ENCODE measurements around the gene ZBTB20. TPM values are rescaled to one million over a fixed set of nuclear protein-coding genes. Genes with fewer than 3 reads are reported as not detected.

ZBTB20 gene
- total RNA-seq, 1 donor from 2014 or later = 19.1 TPM

GRCh38 chr3:115082260-115082659 lies 64.8 kb downstream of the ZBTB20 start:
- H3K27me3 Mint-ChIP-seq (ENCODE audit: unreplicated experiment) = no peaks in the 10 kb centered on the region
- DNase-seq (ENCODE audit: extremely low spot score, unreplicated experiment) = no peak
- no peak for TF ChIP-seq CTCF (IDR thresholded peaks at IDR 0.05)
- no peak overlapping the region for H3K4me3 Mint-ChIP-seq (ENCODE audit: unreplicated experiment)
- no peak overlapping the region for H3K27ac Mint-ChIP-seq (ENCODE audit: unreplicated experiment)
- H3K36me3 Mint-ChIP-seq (ENCODE audit: unreplicated experiment) = peaks cover 2% of the 10 kb centered on the region
- no peaks in the 10 kb centered on the region for H3K9me3 Mint-ChIP-seq (ENCODE audit: unreplicated experiment)
- no peaks in the 10 kb centered on the region for H3K4me1 Mint-ChIP-seq (ENCODE audit: unreplicated experiment)

GRCh38 chr3:115081444-115081843 lies 65.6 kb downstream of the ZBTB20 start:
- no peaks in the 10 kb centered on the region for H3K27me3 Mint-ChIP-seq (ENCODE audit: unreplicated experiment)
- no peak overlapping the region for H3K27ac Mint-ChIP-seq (ENCODE audit: unreplicated experiment)
- DNase-seq (ENCODE audit: extremely low spot score, unreplicated experiment) = no peak
- TF ChIP-seq CTCF (IDR thresholded peaks at IDR 0.05) = peak; percentile 27
- H3K4me1 Mint-ChIP-seq (ENCODE audit: unreplicated experiment) = no peaks in the 10 kb centered on the region
- peaks cover 5% of the 10 kb centered on the region for H3K9me3 Mint-ChIP-seq (ENCODE audit: unreplicated experiment)
- no peak overlapping the region for H3K4me3 Mint-ChIP-seq (ENCODE audit: unreplicated experiment)
- peaks cover 2% of the 10 kb centered on the region for H3K36me3 Mint-ChIP-seq (ENCODE audit: unreplicated experiment)

GRCh38 chr3:115077501-115078250 lies 69.4 kb downstream of the ZBTB20 start:
- Mint-ChIP-seq H3K4me1 (ENCODE audit: unreplicated experiment) (peaks cover 2% of the 10 kb centered on the region), H3K4me3 (ENCODE audit: unreplicated experiment) (no peak overlapping the region), H3K9me3 (ENCODE audit: unreplicated experiment) (peaks cover 18% of the 10 kb centered on the region), H3K27ac (ENCODE audit: unreplicated experiment) (no peak overlapping the region), H3K36me3 (ENCODE audit: unreplicated experiment) (peaks cover 13% of the 10 kb centered on the region), H3K27me3 (ENCODE audit: unreplicated experiment) (no peaks in the 10 kb centered on the region)
- TF ChIP-seq CTCF (IDR thresholded peaks at IDR 0.05) = no peak
- DNase-seq (ENCODE audit: extremely low spot score, unreplicated experiment) = no peak

GRCh38 chr3:115074502-115074901 lies 72.6 kb downstream of the ZBTB20 start:
- DNase-seq (ENCODE audit: extremely low spot score, unreplicated experiment) = no peak
- TF ChIP-seq CTCF (IDR thresholded peaks at IDR 0.05) = no peak
- H3K4me3 Mint-ChIP-seq (ENCODE audit: unreplicated experiment) = no peak overlapping the region

GRCh38 chr3:115072265-115073021 lies 74.6 kb downstream of the ZBTB20 start:
- Mint-ChIP-seq H3K27ac (ENCODE audit: unreplicated experiment) (no peak overlapping the region), H3K27me3 (ENCODE audit: unreplicated experiment) (no peaks in the 10 kb centered on the region), H3K9me3 (ENCODE audit: unreplicated experiment) (peaks cover 18% of the 10 kb centered on the region), H3K36me3 (ENCODE audit: unreplicated experiment) (peaks cover 21% of the 10 kb centered on the region), H3K4me1 (ENCODE audit: unreplicated experiment) (peaks cover 6% of the 10 kb centered on the region), H3K4me3 (ENCODE audit: unreplicated experiment) (no peak overlapping the region)
- TF ChIP-seq CTCF (IDR thresholded peaks at IDR 0.05) = no peak
- no peak for DNase-seq (ENCODE audit: extremely low spot score, unreplicated experiment)

More at GRCh38 chr3:115074502-115074901, 72.6 kb downstream of the ZBTB20 start:
- Mint-ChIP-seq H3K27me3 (ENCODE audit: unreplicated experiment) (no peaks in the 10 kb centered on the region), H3K4me1 (ENCODE audit: unreplicated experiment) (peaks cover 6% of the 10 kb centered on the region), H3K27ac (ENCODE audit: unreplicated experiment) (no peak overlapping the region), H3K36me3 (ENCODE audit: unreplicated experiment) (peaks cover 19% of the 10 kb centered on the region), H3K9me3 (ENCODE audit: unreplicated experiment) (peaks cover 18% of the 10 kb centered on the region)
